Endothelial cell of umbilical vein (primary cell): ENCODE data around the gene CHSY1. TPM values are rescaled to one million over a fixed set of nuclear protein-coding genes. Genes with fewer than 3 reads are reported as not detected.

Experiments
- BruUV-seq: library from RNA; stranded (reverse); fragments of 400-500 nt; replicated peaks from 2 replicates; lab custom pipeline; 2021; lab: Mats Ljungman, UMichigan
- CTCF ChIA-PET: fragments of 300-600, 350-600 bp; sonication (Branson Sonifier 250); formaldehyde crosslinking; loops from one replicate; lab custom pipeline; 2021; ENCODE audit warnings: antibody characterized with exemption, inconsistent platforms; lab: Charles Lee
- POLR2A ChIA-PET: fragments of 300-600, 350-600 bp; sonication (Branson Sonifier 250); formaldehyde crosslinking; loops from one replicate; lab custom pipeline; 2021; ENCODE audit warnings: antibody characterized with exemption, inconsistent platforms; lab: Charles Lee
- DNase-seq: peaks from one replicate; pipeline ENCODE4 v3.0.0-alpha.2; 2011; ENCODE audit warnings: low read depth, low spot score
- FAIRE-seq: peaks from 2 replicates; lab custom pipeline; 2011; peaks lifted over from hg19 to GRCh38; lab: Jason Lieb, UNC
- H2AFZ ChIP-seq: 2 replicates; pipeline ENCODE4 v1.6.0; 2012; ENCODE audit warnings: low read depth, low read length, control low read depth, inconsistent platforms
- H3K27ac ChIP-seq: 2 replicates; pipeline ENCODE4 v1.5.1; 2011; ENCODE audit warnings: low read depth, mild to moderate bottlenecking, control low read depth, low read length, moderate library complexity; ENCODE audit not compliant: insufficient read depth
- H3K27me3 ChIP-seq, 2 experiments: 2 replicates each; pipeline versions ENCODE4 v1.6.0 to v1.6.1; 2011; ENCODE audit warnings: low read length in 2 of 2, mixed read lengths in 1 of 2; ENCODE audit not compliant: control insufficient read depth in 2 of 2, insufficient read depth in 2 of 2
- H3K36me3 ChIP-seq, 2 experiments: 2 replicates in 1 of 2; 3 replicates in 1 of 2; pipeline ENCODE4 v1.5.1; 2011; ENCODE audit warnings: low read length in 2 of 2, mild to moderate bottlenecking in 1 of 2, moderate library complexity in 1 of 2; ENCODE audit not compliant: control insufficient read depth in 2 of 2, insufficient read depth in 2 of 2; ENCODE audit errors: extremely low read depth in 1 of 2
- H3K4me1 ChIP-seq: 3 replicates; pipeline ENCODE4 v1.5.1; 2011; ENCODE audit warnings: mild to moderate bottlenecking, low read length; ENCODE audit not compliant: control insufficient read depth, insufficient read depth; ENCODE audit errors: extremely low read depth
- H3K4me2 ChIP-seq: 2 replicates; pipeline ENCODE4 v1.6.1; 2011; ENCODE audit warnings: low read length, control low read depth, mixed read lengths; ENCODE audit not compliant: insufficient read depth
- H3K4me3 ChIP-seq, 3 experiments: fragments of 200-600 bp in 1 of 3; sonication (generic), shearing (Covaris generic) in 1 of 3; replicated peaks in 1 of 3; 2 replicates each; pipeline ENCODE4 v1.5.1; 2011 to 2016; ENCODE audit warnings: control low read depth in 3 of 3, low read length in 3 of 3, mild to moderate bottlenecking in 2 of 3, inconsistent platforms in 1 of 3, low read depth in 1 of 3, moderate library complexity in 1 of 3; ENCODE audit not compliant: insufficient read depth in 1 of 3
- H3K79me2 ChIP-seq: 2 replicates; pipeline ENCODE4 v1.6.0; 2012; ENCODE audit warnings: low read length, inconsistent platforms; ENCODE audit not compliant: control insufficient read depth, insufficient read depth
- H3K9ac ChIP-seq: replicated peaks from 2 replicates; pipeline ENCODE3; 2011; ENCODE audit warnings: low read length, control low read depth; ENCODE audit not compliant: insufficient read depth; ENCODE audit errors: extremely low read depth
- H3K9me1 ChIP-seq: replicated peaks from 3 replicates; pipeline ENCODE4 v1.6.0; 2011; ENCODE audit warnings: mild to moderate bottlenecking, low read length; ENCODE audit not compliant: control insufficient read depth, insufficient read depth; ENCODE audit errors: extremely low read depth
- H3K9me3 ChIP-seq: replicated peaks from 2 replicates; pipeline ENCODE4 v1.5.1; 2012; ENCODE audit warnings: low read length, inconsistent platforms; ENCODE audit not compliant: control insufficient read depth, insufficient read depth
- H4K20me1 ChIP-seq: replicated peaks from 2 replicates; pipeline ENCODE3; 2011; ENCODE audit warnings: mild to moderate bottlenecking, low read length; ENCODE audit not compliant: control insufficient read depth, insufficient read depth; ENCODE audit errors: extremely low read depth
- CTCF ChIP-seq, 2 donors: IDR thresholded peaks; 1 replicate in 1 of 2; 2 replicates in 1 of 2; pipeline ENCODE4 v1.5.1; 2011; ENCODE audit warnings: low read length in 2 of 2, mild to moderate bottlenecking in 2 of 2, moderate library complexity in 2 of 2, control low read depth in 1 of 2, inconsistent platforms in 1 of 2, low read depth in 1 of 2; ENCODE audit not compliant: insufficient read depth in 1 of 2; ENCODE audit errors: extremely low read depth in 1 of 2
- EZH2 ChIP-seq: IDR thresholded peaks from 2 replicates; pipeline ENCODE4 v1.6.1; 2012; ENCODE audit warnings: borderline replicate concordance, low read depth, mild to moderate bottlenecking, moderate library complexity, low read length, inconsistent platforms; ENCODE audit not compliant: severe bottlenecking
- FOS ChIP-seq: IDR thresholded peaks from 2 replicates; pipeline ENCODE4 v1.6.1; 2011; ENCODE audit warnings: mild to moderate bottlenecking, low read length, moderate library complexity, borderline replicate concordance; ENCODE audit not compliant: insufficient read depth
- GATA2 ChIP-seq: IDR thresholded peaks from 2 replicates; pipeline ENCODE4 v1.7.0; 2011; ENCODE audit warnings: low read depth, mild to moderate bottlenecking, moderate library complexity, mixed read lengths, low read length; ENCODE audit not compliant: insufficient read length, insufficient read depth
- JUN ChIP-seq: IDR thresholded peaks from 2 replicates; pipeline ENCODE4 v1.6.1; 2011; ENCODE audit warnings: borderline replicate concordance, low read depth; ENCODE audit not compliant: insufficient read length, insufficient read depth
- MAX ChIP-seq: IDR thresholded peaks from 2 replicates; pipeline ENCODE4 v1.6.1; 2011; ENCODE audit not compliant: insufficient read depth, insufficient read length
- MYC ChIP-seq: IDR thresholded peaks from one replicate; pipeline ENCODE4 v1.6.1; 2011; ENCODE audit warnings: mild to moderate bottlenecking, low read depth, low read length
- POLR2A ChIP-seq: IDR thresholded peaks from 2 replicates; pipeline ENCODE4 v1.6.1; 2012; ENCODE audit warnings: low read depth, mild to moderate bottlenecking, control low read depth, low read length
- POLR2AphosphoS5 ChIP-seq: IDR thresholded peaks from 2 replicates; pipeline ENCODE4 v1.6.1; 2012; ENCODE audit warnings: low read depth, mild to moderate bottlenecking, control low read depth, low read length, moderate library complexity; ENCODE audit not compliant: insufficient read depth
- dilution Hi-C: fragments of 300-500 bp; cut with MboI; formaldehyde crosslinking; loops from one replicate; pipeline ENCODE4 v1.15.0; 2019; ENCODE audit warnings: low sequenced_read_pairs; ENCODE audit not compliant: extremely low pct_ligation_motif_present
- intact Hi-C: fragments of 100-400 bp; cut with micrococcal nuclease; formaldehyde crosslinking; loops from one replicate; pipeline ENCODE4 v1.10.0; 2022
- polyA plus RNA-seq, 4 experiments: library from polyadenylated mRNA; depleted of rRNA in 3 of 4; stranded (reverse) in 3 of 4; unstranded in 1 of 4; fragments of >200 nt; gene quantifications; 2 replicates each; pipeline versions ENCODE4 v1.2.1 to v1.2.3, GENCODE V29; 2011 to 2012; ENCODE audit warnings: missing spikeins in 1 of 4
- total RNA-seq: library from RNA; stranded (reverse); gene quantifications from 2 replicates; pipeline ENCODE4 v1.2.3, GENCODE V29; 2021

CHSY1 gene
- total and polyA plus RNA-seq, 2 donors (not counting 3 experiments of a cell fraction or from before 2014, with no cell fraction given) = 23.7 to 50.8 TPM

DNA sequence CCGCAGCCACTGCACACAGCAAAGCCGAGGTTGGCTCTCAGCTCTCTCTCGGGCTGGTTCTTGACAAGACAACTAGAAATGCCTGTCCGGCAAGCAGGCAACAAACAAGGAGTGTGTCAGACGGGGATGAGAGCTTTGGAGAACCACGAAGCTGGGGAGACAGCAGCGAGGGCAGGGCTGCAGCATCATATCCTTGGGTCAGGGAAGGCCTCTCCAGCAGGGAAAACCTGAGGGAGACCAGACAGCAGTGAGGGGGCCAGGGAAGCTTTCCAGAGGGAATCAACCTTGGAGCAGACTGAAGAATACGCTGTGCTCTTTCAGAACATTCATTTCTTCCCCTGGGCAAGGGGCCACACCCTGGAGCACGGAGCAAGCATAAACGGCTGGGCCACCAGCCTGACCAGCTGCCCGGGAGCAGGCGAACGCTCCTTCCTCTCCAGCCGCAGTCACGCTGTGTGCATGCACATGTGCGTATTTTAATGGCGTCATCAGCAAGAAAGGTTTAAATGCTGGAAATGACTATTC, 58.7 kb downstream of the CHSY1 start:
- H4K20me1 ChIP-seq = peaks cover 7% of the 10 kb centered on the region
- no peak overlapping the region for H2AFZ ChIP-seq
- TF ChIP-seq POLR2AphosphoS5 (no peak), GATA2 (no peak), MYC (no peak), MAX (no peak), POLR2A (no peak), EZH2 (no peak), CTCF (IDR thresholded peaks at IDR 0.05; ENCODE audit: extremely low read depth in 1 of 2, insufficient read depth in 1 of 2, low read depth in 1 of 2, low read length in 2 of 2) (no peak), JUN (no peak), FOS (no peak)
- DNase-seq (no peak), FAIRE-seq (no peak)
- H3K4me2 ChIP-seq = no peak overlapping the region
- peaks cover 14% of the 10 kb centered on the region for H3K4me1 ChIP-seq
- H3K27ac ChIP-seq = no peak overlapping the region
- H3K9ac ChIP-seq = no peak overlapping the region
- H3K9me1 ChIP-seq = no peaks in the 10 kb centered on the region
- dilution Hi-C loops (no loop called here), intact Hi-C loops (no loop called here)
- ChIA-PET POLR2A (no interaction called here), CTCF (interaction anchor here (1.1 to 1.5 kb wide), 3 partner anchors 10 to 59 kb away, joined by 3 to 4 read pairs (median 3); partner anchors contain the start of gene CHSY1)
- no peaks in the 10 kb centered on the region for H3K27me3 ChIP-seq
- BruUV-seq = no TSS peak
- H3K79me2 ChIP-seq = peaks cover 91% of the 10 kb centered on the region
- H3K9me3 ChIP-seq = no peaks in the 10 kb centered on the region
- no peaks in the 10 kb centered on the region for H3K36me3 ChIP-seq
- no peak overlapping the region for H3K4me3 ChIP-seq
